Measurements from ENCODE around the gene FASTKD3.
A peak's percentile ranks its signal among the peaks of the same experiment; 100 is the strongest.
"Not testable (repeated sequence)": the region's sequence is repeated elsewhere in the genome, so short reads cannot be mapped to it uniquely, and the experiment has no call there.

Gene FASTKD3, protein sequence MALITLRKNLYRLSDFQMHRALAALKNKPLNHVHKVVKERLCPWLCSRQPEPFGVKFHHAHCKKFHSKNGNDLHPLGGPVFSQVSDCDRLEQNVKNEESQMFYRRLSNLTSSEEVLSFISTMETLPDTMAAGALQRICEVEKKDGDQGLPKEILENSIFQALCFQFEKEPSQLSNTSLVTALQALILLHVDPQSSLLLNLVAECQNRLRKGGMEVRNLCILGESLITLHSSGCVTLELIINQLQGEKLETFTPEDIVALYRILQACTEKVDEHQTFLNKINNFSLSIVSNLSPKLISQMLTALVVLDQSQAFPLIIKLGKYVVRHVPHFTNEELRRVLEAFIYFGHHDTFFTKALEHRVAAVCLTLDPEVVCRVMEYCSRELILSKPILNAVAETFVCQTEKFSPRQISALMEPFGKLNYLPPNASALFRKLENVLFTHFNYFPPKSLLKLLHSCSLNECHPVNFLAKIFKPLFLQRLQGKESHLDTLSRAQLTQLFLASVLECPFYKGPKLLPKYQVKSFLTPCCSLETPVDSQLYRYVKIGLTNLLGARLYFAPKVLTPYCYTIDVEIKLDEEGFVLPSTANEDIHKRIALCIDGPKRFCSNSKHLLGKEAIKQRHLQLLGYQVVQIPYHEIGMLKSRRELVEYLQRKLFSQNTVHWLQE

DNA sequence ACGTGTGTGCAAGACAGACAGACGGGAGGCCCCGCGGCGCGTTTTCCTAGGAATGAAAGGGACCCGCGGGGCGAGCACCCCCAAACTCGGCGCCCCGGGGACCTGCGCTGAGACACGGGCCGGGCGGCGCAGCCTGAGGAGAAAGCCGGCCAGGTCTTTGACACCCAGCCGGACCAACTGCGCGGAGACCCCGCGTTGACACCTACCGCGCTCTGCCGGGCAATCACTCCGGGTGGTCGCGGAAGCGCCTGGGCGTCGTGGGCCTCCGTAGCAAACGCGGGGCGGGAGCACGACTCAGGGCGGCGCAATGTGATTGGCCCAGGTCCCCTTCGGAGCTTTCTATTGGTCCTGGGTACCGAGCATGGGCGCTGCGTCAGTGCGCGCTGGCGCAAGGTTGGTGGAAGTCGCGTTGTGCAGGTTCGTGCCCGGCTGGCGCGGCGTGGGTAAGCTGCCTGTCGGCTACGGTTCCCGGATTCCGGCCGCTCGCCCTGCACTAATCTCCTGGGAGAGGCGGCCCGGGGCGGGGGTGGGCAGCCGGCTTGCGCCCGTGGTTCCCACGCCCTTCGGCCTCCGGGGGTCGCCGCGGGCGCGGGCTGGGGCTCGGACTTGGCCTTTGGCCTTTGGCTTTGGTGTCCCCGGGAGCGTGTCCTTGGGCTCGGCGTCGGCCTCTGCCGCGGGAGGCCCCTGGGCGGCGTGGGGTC lies at the start of gene FASTKD3, which contains the start of gene MTRR:
Gene FASTKD3 (minus strand): TSS at position 259 of the 701 bp plus-strand sequence. CDS start 948 bp downstream, outside the sequence.
Gene MTRR (plus strand): TSS at position 376 of the 701 bp plus-strand sequence. CDS start 1,647 bp downstream, outside the sequence.
- DNase-seq: peak; percentile 87

DNA sequence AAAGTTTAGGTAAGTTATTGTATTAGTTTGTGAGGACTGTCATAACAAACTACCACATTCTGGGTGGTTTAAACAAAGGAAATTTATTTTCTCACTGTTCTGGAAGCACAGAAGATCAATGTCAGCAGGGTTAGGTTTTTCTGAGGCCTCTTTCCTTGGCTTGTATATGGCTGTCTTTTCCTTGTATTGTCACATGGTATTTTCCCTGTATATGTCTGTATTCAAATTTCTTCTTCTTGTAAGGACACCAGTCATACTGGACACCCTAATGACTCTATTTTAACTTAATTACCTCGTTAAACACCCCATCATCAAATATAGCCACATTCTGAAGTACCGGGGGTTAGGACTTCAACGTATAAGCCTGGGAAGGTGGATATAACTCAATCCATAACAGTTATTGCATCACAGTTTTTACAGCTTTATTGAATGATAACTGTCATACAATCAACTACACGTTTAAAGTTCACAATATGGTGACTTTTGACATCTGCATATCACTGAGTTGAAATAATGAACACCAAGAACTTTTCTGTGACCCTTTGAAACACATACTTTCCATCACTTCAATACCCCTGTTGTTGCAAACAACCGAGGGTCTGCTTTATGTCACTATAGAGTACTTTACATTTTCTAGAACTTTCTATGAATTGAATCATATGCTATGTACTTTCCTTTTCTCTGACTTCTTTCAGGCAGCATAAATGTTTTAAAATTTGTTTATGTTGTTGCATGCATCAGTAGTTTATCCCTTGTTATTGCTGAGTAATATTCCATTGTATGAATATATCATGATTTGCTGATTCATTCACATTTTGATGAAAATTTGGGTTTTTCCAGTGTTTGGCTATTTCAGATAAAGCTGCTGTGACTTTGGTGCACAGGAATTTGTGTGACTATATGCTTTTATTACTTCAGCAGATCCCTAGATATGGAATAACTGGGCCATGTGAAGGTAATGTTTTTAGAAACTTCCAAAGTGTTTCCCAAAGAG lies 48.6 kb upstream of the FASTKD3 start:
- DNase-seq: no peak

DNA sequence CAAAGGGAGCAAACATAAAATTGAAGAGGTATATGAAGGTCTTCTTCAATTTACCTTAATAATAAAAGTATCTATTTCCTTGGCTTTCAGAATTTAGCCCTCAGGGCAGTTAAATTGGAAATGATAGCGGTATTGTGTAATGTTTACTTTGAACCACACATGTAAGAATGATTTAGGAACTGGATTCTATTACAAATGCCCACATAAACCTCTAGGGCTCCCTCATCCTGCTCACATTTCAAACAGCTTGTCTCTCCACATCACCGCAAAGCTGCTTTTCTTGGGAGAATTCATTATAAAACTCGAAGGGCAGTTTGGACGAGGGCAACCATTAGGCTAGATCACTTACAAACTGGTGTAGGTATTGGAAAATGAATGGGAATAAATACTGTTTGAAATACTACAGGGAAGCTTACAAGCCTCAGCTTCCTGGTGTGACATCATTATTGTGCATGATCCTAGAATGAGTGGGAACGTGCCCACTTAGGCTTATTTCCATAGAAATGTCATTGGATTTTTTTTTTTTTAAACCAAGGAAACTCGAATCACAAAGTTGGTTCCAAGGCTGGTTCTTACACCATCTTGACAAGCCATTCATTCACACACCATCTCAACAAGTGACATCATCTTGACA lies 47.5 kb upstream of the FASTKD3 start:
- no peak for DNase-seq

DNA sequence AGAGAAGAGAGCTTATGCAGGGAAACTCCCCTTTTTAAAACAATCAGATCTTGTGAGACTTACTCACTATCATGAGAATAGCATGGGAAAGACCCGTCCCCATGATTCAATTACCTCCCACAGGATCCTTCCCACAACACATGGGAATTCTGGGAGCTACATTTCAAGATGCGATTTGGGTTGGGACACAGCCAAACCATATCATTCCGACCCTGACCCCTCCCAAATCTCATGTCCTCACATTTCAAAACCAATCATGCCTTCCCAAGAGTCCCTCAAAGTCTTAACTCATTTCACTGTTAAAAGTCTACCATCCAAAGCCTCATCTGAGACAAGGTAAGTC lies 42.6 kb upstream of the FASTKD3 start:
- not testable (repeated sequence) for DNase-seq

DNA sequence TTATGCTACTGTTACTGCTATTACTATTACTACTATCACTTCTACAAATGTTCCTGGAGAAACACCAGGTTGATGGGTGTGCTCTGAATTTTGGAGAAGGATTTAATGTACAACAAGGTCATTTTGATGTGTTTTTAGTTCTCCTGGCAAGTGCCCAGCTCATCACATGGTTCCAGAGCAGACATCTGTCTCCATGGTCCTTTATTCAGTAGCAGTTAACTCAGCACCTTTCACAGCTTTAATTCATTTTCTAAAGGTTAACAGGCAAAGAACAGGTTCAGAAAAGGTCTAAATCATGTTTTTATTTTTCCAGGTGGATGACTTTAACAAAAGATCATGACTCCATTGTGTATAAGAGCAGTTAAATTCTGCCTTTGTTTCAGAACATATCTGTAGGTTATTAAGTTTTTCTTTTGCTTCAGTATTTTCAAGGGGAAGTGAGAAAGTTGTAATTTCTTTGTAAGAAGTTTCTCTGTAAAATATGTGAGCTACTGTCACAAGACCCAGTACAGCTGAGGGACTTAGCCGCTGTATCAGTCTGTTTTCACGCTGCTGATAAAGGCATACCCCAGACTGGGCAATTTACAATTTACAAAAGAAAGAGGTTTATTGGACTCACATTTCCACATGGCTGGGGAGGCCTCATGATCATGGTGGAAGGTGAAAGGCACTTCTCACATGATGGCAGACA lies 42.1 kb upstream of the FASTKD3 start:
- DNase-seq: no peak

GRCh38 chr5:7908317-7908716 lies 39.5 kb upstream of the FASTKD3 start:
- no peak for DNase-seq

DNA sequence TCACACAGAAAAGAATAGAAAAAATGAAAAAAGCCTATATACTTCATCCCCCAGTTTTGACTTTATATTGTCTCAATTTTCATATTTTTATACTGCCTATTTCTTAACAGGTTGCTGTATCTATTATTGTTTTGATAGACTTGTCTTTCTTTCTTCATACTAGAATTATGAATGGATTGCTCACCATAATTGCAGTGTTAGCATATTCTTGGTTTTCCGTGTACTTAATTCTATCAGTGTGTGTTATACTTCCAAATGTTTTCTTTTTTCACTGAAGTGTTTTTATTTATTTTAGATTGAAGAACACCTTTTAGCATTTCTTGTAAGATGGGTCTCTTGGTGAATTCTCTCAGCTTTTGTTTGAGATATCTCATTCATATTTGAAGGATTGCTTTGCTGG lies 38.8 kb upstream of the FASTKD3 start:
- DNase-seq: no peak

- no peak for DNase-seq
Measured at GRCh38 chr5:7904170-7904569, 35.3 kb upstream of the FASTKD3 start.

DNA sequence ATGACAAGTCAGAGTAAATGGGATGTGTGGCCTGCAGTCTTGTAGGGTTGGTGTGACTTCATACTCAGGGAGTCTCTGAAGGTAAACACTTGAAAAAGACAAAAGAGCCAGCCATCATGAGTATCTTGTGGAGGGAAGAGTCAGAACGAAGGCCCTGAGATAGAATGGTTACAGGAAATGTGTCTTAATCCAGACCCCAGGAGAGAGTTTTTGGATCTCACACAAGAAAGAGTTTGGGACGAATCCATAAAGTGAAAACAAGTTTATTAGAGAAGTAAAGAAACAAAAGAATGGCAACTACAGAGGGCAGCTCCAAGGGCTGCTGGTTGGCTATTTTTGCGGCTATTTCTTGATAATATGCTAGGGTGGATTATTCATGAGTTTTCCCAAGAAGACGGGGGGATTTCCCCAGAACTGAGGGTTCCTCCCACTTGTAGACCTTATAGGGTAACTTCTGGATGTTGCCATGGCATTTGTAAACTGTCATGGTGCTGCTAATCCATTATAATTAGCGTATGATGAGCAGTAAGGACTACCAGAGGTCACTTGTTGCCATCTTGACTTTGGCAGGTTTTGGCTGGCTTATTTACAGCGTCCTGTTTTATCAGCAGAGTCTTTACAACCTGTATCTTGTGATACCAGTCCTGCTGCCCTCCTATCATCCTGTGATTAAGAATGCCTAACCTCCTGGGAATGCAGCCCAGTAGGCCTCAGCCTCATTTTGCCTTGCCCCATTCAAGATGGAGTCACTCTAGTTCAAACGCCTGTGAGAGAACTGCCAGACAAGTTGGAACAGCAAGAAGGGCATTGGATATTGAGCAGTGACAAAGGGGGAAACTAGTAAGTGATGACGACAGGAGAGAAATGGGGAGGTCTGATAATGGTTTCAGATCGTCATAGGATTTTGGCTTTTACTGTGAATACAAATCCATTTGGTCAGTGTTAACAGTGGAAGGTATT lies 34.1 kb upstream of the FASTKD3 start:
- no peak for DNase-seq

GRCh38 chr5:7902201-7902600 lies 33.4 kb upstream of the FASTKD3 start:
- no peak for DNase-seq

GRCh38 chr5:7897014-7897600 lies 28.3 kb upstream of the FASTKD3 start:
- DNase-seq: no peak

GRCh38 chr5:7894860-7895259 lies 26.0 kb upstream of the FASTKD3 start:
- DNase-seq: no peak

DNA sequence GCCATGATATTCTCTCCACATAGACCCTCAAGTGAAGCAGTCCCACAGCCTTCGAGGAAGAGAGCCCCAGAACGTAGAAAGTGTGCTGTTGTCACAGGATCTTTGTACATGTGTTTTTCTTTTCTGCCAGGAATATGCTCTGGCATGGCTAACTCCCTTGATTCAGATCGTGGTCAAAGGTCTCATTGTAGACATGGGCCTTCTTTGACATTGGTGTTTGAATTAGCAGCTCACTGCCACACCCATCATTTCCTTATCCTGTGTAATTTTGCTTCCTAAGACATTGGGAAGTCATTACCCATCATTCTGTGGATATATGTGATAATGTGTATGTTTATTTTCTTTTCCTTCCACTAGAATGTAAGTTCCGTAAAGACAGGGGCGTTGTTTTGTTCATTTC lies 25.6 kb upstream of the FASTKD3 start:
- no peak for DNase-seq

DNA sequence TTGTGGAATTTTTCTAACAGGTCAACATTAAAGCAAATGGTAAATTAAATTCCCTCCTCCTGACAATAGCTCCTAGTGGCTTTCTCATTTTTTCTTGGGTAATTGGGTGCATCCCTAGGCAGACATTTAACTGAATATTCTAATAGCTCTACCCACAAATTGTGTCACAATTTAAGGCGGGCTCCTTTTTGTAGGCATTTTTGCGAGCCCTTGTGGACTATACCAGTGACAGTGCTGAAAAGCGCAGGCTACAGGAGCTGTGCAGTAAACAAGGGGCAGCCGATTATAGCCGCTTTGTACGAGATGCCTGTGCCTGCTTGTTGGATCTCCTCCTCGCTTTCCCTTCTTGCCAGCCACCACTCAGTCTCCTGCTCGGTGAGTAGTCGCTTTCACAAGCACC lies 20.1 kb upstream of the FASTKD3 start:
- DNase-seq: no peak

DNA sequence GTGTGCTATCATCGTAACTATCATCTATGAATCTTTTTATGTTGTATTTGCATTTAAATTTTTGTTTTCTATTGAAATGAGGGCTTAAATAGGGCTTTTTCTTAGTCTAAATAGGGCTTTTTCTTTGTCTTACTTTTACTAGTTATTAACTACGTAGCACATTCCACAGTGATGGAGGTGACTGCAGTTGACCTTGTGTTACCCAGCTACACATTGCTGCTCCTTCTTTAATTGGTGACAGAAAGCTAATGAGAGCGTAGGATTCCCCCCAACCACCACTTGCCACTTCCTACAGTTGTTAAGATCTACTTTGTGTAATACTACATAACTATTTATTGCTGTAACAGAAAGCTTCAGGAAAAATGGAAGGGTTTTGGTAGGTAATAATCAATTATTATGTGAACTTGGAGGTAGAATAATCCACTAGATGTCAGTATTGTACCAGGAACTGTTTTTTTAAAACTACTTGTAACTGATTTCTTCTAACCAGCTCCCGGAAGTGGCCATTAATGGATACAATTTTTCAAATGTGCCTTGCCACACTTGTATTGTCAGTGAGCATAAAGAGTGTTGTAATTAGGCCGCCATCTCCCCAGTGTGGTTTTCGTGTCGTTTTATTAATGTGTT lies 18.1 kb upstream of the FASTKD3 start:
- DNase-seq: no peak

- DNase-seq: no peak
Measured at GRCh38 chr5:7884491-7885267, 15.8 kb upstream of the FASTKD3 start.

- no peak for DNase-seq
Measured at GRCh38 chr5:7882926-7883325, 14.1 kb upstream of the FASTKD3 start.

- no peak for DNase-seq
Measured at GRCh38 chr5:7881816-7882215, 13.0 kb upstream of the FASTKD3 start.

Measured in KG1 (cell line).